ENCODE data around the gene PPM1L. TPM values are rescaled to one million over a fixed set of nuclear protein-coding genes. Genes with fewer than 3 reads are reported as not detected.

PPM1L gene
- total RNA-seq, 2 donors from 2014 or later: 15.0 to 15.6 TPM

DNA sequence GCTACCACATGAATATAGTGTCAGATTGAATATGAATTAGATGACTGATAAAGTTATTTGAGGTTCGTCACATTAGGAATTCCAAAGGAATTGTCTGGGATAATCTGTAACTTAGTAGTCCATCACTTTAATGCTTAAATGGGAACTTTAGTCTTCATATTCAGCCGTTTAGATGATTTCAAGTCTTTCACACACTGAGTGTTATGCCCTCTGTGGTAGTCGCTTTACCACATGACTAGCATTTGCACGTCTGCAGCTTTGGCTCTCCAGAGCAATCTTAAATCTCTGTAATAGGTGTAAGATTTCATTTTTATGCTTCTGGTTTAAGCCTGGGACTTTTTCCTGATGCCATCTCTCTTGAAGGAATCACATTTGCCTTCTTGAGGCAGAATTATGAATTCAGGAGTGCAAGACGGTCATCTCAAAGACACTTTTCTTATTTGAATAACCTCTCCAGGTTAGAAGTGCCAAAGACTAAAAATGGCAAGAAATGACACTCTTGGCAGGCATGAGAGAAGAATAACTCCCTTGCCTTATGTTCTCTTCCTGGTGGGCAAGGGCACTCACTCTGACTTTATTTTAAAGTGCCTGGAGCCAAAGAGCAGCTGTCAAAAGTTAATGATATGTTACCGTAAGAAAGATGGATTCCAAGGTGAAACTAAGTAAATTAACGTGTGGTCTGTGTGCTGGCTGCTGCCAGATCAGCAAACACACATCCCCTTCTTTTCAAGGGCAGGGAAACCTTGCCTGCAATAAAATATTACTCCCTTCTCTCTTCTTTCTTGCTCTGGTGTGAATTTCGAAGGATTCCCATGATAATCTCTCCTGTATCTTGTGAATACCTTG, 195.8 kb downstream of the PPM1L start:
- Histone ChIP-seq H3K4me3 (no peak overlapping the region), H3K9me3 (no peaks in the 10 kb centered on the region), H3K4me1 (no peaks in the 10 kb centered on the region), H3K27me3 (no peaks in the 10 kb centered on the region), H3K27ac (no peak overlapping the region), H3K36me3 (no peaks in the 10 kb centered on the region), H3K9ac (ENCODE audit: low read depth in 2 of 2, low read length in 2 of 2) (no peak overlapping the region)
- DNase-seq: no peak
- intact Hi-C loops (cut with DNase I): no loop called here
- TF ChIP-seq, protein P1, sequence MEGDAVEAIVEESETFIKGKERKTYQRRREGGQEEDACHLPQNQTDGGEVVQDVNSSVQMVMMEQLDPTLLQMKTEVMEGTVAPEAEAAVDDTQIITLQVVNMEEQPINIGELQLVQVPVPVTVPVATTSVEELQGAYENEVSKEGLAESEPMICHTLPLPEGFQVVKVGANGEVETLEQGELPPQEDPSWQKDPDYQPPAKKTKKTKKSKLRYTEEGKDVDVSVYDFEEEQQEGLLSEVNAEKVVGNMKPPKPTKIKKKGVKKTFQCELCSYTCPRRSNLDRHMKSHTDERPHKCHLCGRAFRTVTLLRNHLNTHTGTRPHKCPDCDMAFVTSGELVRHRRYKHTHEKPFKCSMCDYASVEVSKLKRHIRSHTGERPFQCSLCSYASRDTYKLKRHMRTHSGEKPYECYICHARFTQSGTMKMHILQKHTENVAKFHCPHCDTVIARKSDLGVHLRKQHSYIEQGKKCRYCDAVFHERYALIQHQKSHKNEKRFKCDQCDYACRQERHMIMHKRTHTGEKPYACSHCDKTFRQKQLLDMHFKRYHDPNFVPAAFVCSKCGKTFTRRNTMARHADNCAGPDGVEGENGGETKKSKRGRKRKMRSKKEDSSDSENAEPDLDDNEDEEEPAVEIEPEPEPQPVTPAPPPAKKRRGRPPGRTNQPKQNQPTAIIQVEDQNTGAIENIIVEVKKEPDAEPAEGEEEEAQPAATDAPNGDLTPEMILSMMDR (IDR thresholded peaks at IDR 0.05): no peak

DNA sequence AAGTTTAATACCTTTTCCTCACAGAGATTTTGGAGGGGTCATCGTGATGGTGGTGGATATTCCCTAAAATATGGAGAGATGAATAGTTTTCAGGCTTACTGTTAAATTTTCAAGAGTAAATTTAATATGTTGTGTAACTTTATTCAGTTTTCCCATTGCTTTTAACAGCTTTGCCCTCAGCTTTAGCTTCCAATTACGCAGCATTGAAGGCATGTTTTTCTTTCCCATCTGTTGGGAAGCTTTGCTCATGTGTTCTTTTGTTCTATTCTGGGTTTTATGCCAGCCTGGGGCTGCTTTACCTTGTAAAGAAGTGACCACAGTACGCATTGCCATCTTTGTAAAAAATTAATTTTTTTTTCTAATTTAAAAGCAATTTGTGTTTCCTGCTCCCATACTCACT, 197.7 kb downstream of the PPM1L start:
- Histone ChIP-seq H3K4me1 (no peaks in the 10 kb centered on the region), H3K4me3 (no peak overlapping the region), H3K27ac (no peak overlapping the region), H3K36me3 (no peaks in the 10 kb centered on the region), H3K27me3 (no peaks in the 10 kb centered on the region), H3K9ac (ENCODE audit: low read depth in 2 of 2, low read length in 2 of 2) (no peak overlapping the region), H3K9me3 (no peaks in the 10 kb centered on the region)
- TF ChIP-seq, protein P1 (IDR thresholded peaks at IDR 0.05): no peak
- DNase-seq: no peak
- intact Hi-C loops (cut with DNase I): no loop called here

DNA sequence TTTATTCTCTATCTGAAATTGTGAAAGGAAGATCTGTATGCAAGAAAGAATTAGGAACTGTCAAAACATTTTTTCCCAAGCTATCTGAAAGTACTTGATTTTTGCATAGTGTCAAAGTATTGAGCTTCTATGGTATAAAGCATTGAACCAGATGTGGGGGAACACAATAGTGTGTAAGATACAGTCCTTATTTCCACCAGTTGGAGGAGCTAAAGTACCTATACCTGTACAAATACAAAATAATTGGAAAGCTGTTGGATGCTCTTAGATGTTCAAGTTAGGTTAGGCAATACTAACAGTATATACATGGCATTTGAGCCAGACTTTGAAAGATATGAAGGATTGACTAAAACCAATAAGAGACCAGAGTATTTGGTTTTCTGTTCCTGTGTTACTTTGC, 200.8 kb downstream of the PPM1L start:
- intact Hi-C loops (cut with DNase I): no loop called here

DNA sequence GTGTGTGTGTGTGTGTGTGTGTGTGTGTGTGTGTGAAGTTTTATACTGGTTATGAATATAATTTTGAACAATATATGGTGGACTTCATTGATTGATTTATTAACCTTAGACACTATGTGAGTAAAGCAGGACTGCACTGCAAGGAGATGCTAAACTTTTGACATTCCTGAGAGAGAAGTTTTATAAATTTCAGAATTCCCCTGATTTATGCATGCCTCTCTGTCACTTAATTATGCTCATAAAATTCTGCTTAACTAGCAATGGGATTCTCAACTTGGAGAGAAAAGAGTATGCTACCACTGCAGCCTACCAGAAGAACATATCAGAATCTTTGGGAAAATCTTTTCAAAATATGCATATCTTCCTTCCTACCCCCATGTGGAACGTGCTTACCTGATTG, 204.5 kb downstream of the PPM1L start:
- Histone ChIP-seq H3K9me3 (no peaks in the 10 kb centered on the region), H3K9ac (ENCODE audit: low read depth in 2 of 2, low read length in 2 of 2) (no peak overlapping the region), H3K36me3 (no peaks in the 10 kb centered on the region), H3K27me3 (no peaks in the 10 kb centered on the region), H3K4me3 (no peak overlapping the region), H3K4me1 (no peaks in the 10 kb centered on the region), H3K27ac (no peak overlapping the region)
- DNase-seq: no peak
- TF ChIP-seq, protein P1 (IDR thresholded peaks at IDR 0.05): no peak
- intact Hi-C loops (cut with DNase I): no loop called here

More for the DNA sequence above, 200.8 kb downstream of the PPM1L start:
- DNase-seq: no peak
- Histone ChIP-seq H3K4me3 (no peak overlapping the region), H3K4me1 (no peaks in the 10 kb centered on the region), H3K36me3 (no peaks in the 10 kb centered on the region), H3K27me3 (no peaks in the 10 kb centered on the region), H3K9ac (ENCODE audit: low read depth in 2 of 2, low read length in 2 of 2) (no peak overlapping the region), H3K9me3 (no peaks in the 10 kb centered on the region), H3K27ac (no peak overlapping the region)
- TF ChIP-seq, protein P1 (IDR thresholded peaks at IDR 0.05): peak; percentile 24

DNA sequence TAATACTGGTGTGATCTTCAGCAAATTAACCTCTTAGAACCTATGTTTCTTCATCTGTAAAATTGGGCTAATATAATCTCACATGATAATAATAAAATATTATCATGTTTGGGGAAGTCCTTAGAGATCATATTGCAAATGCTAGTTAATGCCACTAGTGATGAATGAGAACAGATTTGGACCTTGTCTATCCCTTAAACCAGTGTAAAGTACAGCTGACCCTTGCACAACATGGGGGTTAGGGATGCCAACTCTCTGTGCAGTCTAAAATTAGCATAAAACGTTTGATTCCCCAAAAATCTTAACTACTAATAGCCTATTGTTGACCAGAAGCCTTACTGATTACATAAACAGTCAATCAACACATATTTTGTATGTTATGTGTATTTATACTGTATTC, 207.9 kb downstream of the PPM1L start:
- Histone ChIP-seq H3K4me1 (no peaks in the 10 kb centered on the region), H3K9me3 (no peaks in the 10 kb centered on the region), H3K36me3 (no peaks in the 10 kb centered on the region), H3K27ac (no peak overlapping the region), H3K9ac (ENCODE audit: low read depth in 2 of 2, low read length in 2 of 2) (no peak overlapping the region), H3K4me3 (no peak overlapping the region), H3K27me3 (no peaks in the 10 kb centered on the region)
- TF ChIP-seq, protein P1 (IDR thresholded peaks at IDR 0.05): no peak
- DNase-seq: no peak
- intact Hi-C loops (cut with DNase I): no loop called here

All from colonic mucosa (tissue), 4 donors.